ENCODE results near the gene PGM3.

PGM3 gene

DNA sequence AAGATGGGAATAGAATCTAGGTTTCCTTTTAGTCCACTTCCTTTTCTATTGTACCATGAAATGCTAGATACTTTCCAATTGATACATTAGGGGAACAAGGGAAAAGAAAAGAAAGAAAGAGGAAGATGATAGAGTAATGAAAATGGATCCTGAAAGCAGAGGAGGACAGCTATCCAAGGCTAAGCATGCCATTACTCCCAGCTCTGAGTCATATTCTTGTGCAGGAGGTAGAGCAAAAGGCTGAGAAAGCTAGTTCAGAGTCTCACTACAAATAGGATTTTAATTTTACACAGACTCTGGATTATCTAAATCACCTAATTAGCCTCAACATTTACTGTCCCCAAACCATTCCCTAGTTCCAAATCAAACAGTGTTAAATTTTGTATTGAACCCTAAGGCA lies 23.7 kb upstream of the PGM3 start:
- H4K8ac ChIP-seq (ENCODE audit: low read depth, low read length), result no peak overlapping the region
- no peaks in the 10 kb centered on the region for H3K4me1 ChIP-seq (ENCODE audit: control insufficient read depth in 2 of 2, insufficient read depth in 1 of 2, low read depth in 1 of 2, low read length in 2 of 2)
- H2BK12ac ChIP-seq (ENCODE audit: low read length), result no peak overlapping the region
- no peak for DNase-seq (ENCODE audit: low spot score)
- no peak overlapping the region for H3K23ac ChIP-seq (ENCODE audit: low read depth, low read length, poor library complexity)
- no peak overlapping the region for H2AK5ac ChIP-seq (ENCODE audit: low read depth, low read length)
- no peak overlapping the region for H2AFZ ChIP-seq (ENCODE audit: low read length)
- no peak overlapping the region for H3K14ac ChIP-seq (ENCODE audit: low read length)
- H2BK5ac ChIP-seq (ENCODE audit: low read length), result no peak overlapping the region
- no peaks in the 10 kb centered on the region for H3K9me3 ChIP-seq (replicated peaks in 1 of 2; ENCODE audit: control insufficient read depth in 2 of 2, insufficient read depth in 1 of 2, low read depth in 1 of 2, low read length in 2 of 2)
- H3K4me2 ChIP-seq (ENCODE audit: insufficient read depth, low read length, poor library complexity, severe bottlenecking), result no peak overlapping the region
- no peak overlapping the region for H3K4ac ChIP-seq (ENCODE audit: low read length)
- no peaks in the 10 kb centered on the region for H3K36me3 ChIP-seq (replicated peaks in 1 of 2; ENCODE audit: control insufficient read depth in 2 of 2, insufficient read depth in 2 of 2, low read length in 2 of 2)
- no peak overlapping the region for H2BK120ac ChIP-seq (ENCODE audit: low read depth, low read length)
- H3K9ac ChIP-seq (ENCODE audit: low read depth, low read length, poor library complexity), result no peak overlapping the region
- no peak overlapping the region for H3K27ac ChIP-seq (replicated peaks; ENCODE audit: low read length)
- H3K27me3 ChIP-seq (ENCODE audit: control insufficient read depth in 3 of 3, insufficient read depth in 3 of 3, low read depth in 1 of 3, low read length in 3 of 3), result peaks cover 0 to 31% (median 0%) of the 10 kb centered on the region in 3 experiments
- no peak overlapping the region for H3K18ac ChIP-seq (ENCODE audit: low read length)
- no peak overlapping the region for H2BK15ac ChIP-seq (ENCODE audit: low read length)
- no peaks in the 10 kb centered on the region for H3K79me1 ChIP-seq (ENCODE audit: low read depth, low read length)
- no peak overlapping the region for H3K4me3 ChIP-seq (ENCODE audit: low read length in 2 of 2)
- no peak overlapping the region for H4K91ac ChIP-seq (ENCODE audit: low read depth, low read length, poor library complexity)

DNA sequence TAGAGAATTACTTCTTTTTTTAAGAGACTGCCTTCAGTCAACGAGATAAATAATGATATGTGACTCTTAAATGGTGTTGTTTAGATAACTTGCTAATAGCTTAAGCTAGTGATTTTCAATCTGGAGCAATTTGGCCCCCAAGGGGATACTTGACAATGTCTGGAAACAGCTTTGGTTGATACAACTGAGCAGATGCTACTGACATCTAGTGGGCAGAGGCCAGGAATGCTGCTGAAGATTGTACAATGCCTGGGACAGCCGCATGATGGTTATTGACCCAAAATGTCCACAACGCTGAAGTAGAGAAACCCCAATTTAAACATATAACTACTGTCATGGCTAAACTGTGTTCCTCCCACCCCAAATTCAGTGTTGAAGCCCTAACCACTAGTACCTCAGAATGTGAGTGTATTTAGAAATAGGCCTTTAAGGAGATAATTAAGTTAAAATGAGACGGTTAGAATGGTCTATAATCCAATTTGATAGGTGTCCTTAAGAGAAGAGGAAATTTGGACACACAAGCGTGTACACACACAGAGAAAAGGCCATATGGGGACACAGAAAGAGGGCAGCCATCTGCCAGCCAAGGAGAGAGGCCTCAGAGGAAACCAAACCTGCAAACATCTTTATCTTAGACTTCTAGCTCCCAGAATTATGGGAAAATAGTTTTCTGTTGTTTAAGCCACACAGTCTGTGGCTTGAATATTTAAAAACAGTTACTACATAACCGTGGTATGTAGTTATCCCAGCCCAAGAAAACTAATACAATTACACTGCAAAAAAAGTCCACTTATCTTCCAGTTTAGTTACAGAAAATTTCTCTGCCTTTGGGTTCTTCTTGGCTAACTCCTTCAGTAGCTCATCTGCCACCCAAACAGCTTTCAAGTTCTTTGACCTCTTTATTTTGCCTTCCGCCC lies 22.3 kb upstream of the PGM3 start:
- no peak overlapping the region for H3K23ac ChIP-seq (ENCODE audit: low read depth, low read length, poor library complexity)
- H4K91ac ChIP-seq (ENCODE audit: low read depth, low read length, poor library complexity), result no peak overlapping the region
- no peaks in the 10 kb centered on the region for H3K4me1 ChIP-seq (ENCODE audit: control insufficient read depth in 2 of 2, insufficient read depth in 1 of 2, low read depth in 1 of 2, low read length in 2 of 2)
- H3K4ac ChIP-seq (ENCODE audit: low read length), result no peak overlapping the region
- H3K4me2 ChIP-seq (ENCODE audit: insufficient read depth, low read length, poor library complexity, severe bottlenecking), result no peak overlapping the region
- H2AK5ac ChIP-seq (ENCODE audit: low read depth, low read length), result no peak overlapping the region
- H3K27ac ChIP-seq (replicated peaks; ENCODE audit: low read length), result no peak overlapping the region
- H3K18ac ChIP-seq (ENCODE audit: low read length), result no peak overlapping the region
- no CpG with 5 or more reads among the region's 7 CpGs for WGBS, 2 donors (ENCODE audit: extremely low coverage in 2 of 2, insufficient read length in 2 of 2, insufficient replicate concordance in 1 of 2)
- no peaks in the 10 kb centered on the region for H3K79me1 ChIP-seq (ENCODE audit: low read depth, low read length)
- no peak overlapping the region for H2BK120ac ChIP-seq (ENCODE audit: low read depth, low read length)
- H4K8ac ChIP-seq (ENCODE audit: low read depth, low read length), result no peak overlapping the region
- H3K9ac ChIP-seq (ENCODE audit: low read depth, low read length, poor library complexity), result no peak overlapping the region
- no peak overlapping the region for H3K4me3 ChIP-seq (ENCODE audit: low read length in 2 of 2)
- no peaks in the 10 kb centered on the region for H3K9me3 ChIP-seq (replicated peaks in 1 of 2; ENCODE audit: control insufficient read depth in 2 of 2, insufficient read depth in 1 of 2, low read depth in 1 of 2, low read length in 2 of 2)
- no peak overlapping the region for H2BK12ac ChIP-seq (ENCODE audit: low read length)
- H3K14ac ChIP-seq (ENCODE audit: low read length), result no peak overlapping the region
- H3K27me3 ChIP-seq (ENCODE audit: control insufficient read depth in 3 of 3, insufficient read depth in 3 of 3, low read depth in 1 of 3, low read length in 3 of 3), result peaks cover 0 to 40% (median 0%) of the 10 kb centered on the region in 3 experiments
- DNase-seq (ENCODE audit: low spot score), result peak; percentile 48
- peak overlapping the region; percentile 80 for H2AFZ ChIP-seq (ENCODE audit: low read length)
- H2BK5ac ChIP-seq (ENCODE audit: low read length), result no peak overlapping the region
- no peak overlapping the region for H2BK15ac ChIP-seq (ENCODE audit: low read length)
- no peaks in the 10 kb centered on the region for H3K36me3 ChIP-seq (replicated peaks in 1 of 2; ENCODE audit: control insufficient read depth in 2 of 2, insufficient read depth in 2 of 2, low read length in 2 of 2)

DNA sequence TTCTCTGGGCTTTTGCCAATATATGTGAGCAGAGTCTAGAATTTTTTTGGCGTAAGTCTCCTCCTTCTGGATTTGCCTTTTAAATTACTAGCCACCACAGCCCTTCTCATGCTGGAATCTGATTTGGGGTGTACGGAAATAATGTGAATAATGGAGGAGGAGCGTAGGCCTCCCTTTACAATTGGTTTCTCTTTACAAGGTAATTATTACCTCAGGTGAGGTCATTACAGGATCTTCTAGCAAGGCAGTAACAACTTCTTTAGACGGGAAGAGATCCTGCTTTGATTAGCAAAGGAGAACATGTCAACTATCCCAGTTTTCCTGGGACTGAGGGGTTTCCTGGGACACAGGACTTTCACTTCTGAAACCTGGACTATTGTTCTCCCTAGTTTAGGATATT lies 9.0 kb upstream of the PGM3 start:
- Histone ChIP-seq H3K27me3 (ENCODE audit: control insufficient read depth in 3 of 3, insufficient read depth in 3 of 3, low read depth in 1 of 3, low read length in 3 of 3) (no peaks in the 10 kb centered on the region), H3K4me2 (ENCODE audit: insufficient read depth, low read length, poor library complexity, severe bottlenecking) (no peak overlapping the region), H2AFZ (ENCODE audit: low read length) (no peak overlapping the region), H3K4ac (ENCODE audit: low read length) (no peak overlapping the region), H3K23ac (ENCODE audit: low read depth, low read length, poor library complexity) (no peak overlapping the region), H3K79me1 (ENCODE audit: low read depth, low read length) (no peaks in the 10 kb centered on the region), H3K4me1 (ENCODE audit: control insufficient read depth in 2 of 2, insufficient read depth in 1 of 2, low read depth in 1 of 2, low read length in 2 of 2) (no peaks in the 10 kb centered on the region), H3K36me3 (replicated peaks in 1 of 2; ENCODE audit: control insufficient read depth in 2 of 2, insufficient read depth in 2 of 2, low read length in 2 of 2) (peaks cover 2 to 7% of the 10 kb centered on the region in 2 donors), H3K9me3 (replicated peaks in 1 of 2; ENCODE audit: control insufficient read depth in 2 of 2, insufficient read depth in 1 of 2, low read depth in 1 of 2, low read length in 2 of 2) (no peaks in the 10 kb centered on the region), H4K8ac (ENCODE audit: low read depth, low read length) (no peak overlapping the region), H3K4me3 (ENCODE audit: low read length in 2 of 2) (no peak overlapping the region), H2BK15ac (ENCODE audit: low read length) (no peak overlapping the region), H2AK5ac (ENCODE audit: low read depth, low read length) (no peak overlapping the region), H3K27ac (replicated peaks; ENCODE audit: low read length) (no peak overlapping the region), H2BK120ac (ENCODE audit: low read depth, low read length) (no peak overlapping the region), H3K9ac (ENCODE audit: low read depth, low read length, poor library complexity) (no peak overlapping the region), H3K14ac (ENCODE audit: low read length) (no peak overlapping the region), H4K91ac (ENCODE audit: low read depth, low read length, poor library complexity) (no peak overlapping the region), H2BK12ac (ENCODE audit: low read length) (no peak overlapping the region), H2BK5ac (ENCODE audit: low read length) (no peak overlapping the region), H3K18ac (ENCODE audit: low read length) (no peak overlapping the region)
- DNase-seq (ENCODE audit: low spot score), result no peak
- WGBS, 2 donors (ENCODE audit: extremely low coverage in 2 of 2, insufficient read length in 2 of 2, insufficient replicate concordance in 1 of 2), result no CpG with 5 or more reads among the region's 4 CpGs

DNA sequence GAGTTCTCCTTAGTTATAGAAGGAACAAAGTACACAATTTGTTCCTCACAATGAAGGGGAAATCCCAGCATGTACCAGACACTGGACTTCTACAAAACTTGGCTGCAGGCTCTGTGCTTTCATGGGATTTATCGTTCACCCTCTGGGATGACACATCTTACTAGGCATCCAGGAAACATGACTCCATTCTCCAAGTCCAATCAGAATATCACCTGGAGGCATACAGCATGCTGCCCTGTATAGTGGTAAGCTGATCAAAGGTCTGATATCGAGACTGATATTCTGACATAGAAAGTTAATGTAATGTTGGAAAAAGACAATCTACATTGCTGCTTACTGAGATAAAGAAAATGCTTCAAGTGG lies 6.8 kb upstream of the PGM3 start:
- no peak overlapping the region for H3K23ac ChIP-seq (ENCODE audit: low read depth, low read length, poor library complexity)
- H3K4me2 ChIP-seq (ENCODE audit: insufficient read depth, low read length, poor library complexity, severe bottlenecking), result no peak overlapping the region
- H2BK5ac ChIP-seq (ENCODE audit: low read length), result no peak overlapping the region
- no peak overlapping the region for H3K4me3 ChIP-seq (ENCODE audit: low read length in 2 of 2)
- no peak overlapping the region for H2BK12ac ChIP-seq (ENCODE audit: low read length)
- no peak overlapping the region for H3K9ac ChIP-seq (ENCODE audit: low read depth, low read length, poor library complexity)
- H3K36me3 ChIP-seq (replicated peaks in 1 of 2; ENCODE audit: control insufficient read depth in 2 of 2, insufficient read depth in 2 of 2, low read length in 2 of 2), result peaks cover 6 to 29% of the 10 kb centered on the region in 2 donors
- DNase-seq (ENCODE audit: low spot score), result no peak
- WGBS, 2 donors (ENCODE audit: extremely low coverage in 2 of 2, insufficient read length in 2 of 2, insufficient replicate concordance in 1 of 2), result no CpG with 5 or more reads among the region's 2 CpGs
- no peak overlapping the region for H3K14ac ChIP-seq (ENCODE audit: low read length)
- no peak overlapping the region for H4K91ac ChIP-seq (ENCODE audit: low read depth, low read length, poor library complexity)
- H3K79me1 ChIP-seq (ENCODE audit: low read depth, low read length), result no peaks in the 10 kb centered on the region
- no peak overlapping the region for H4K8ac ChIP-seq (ENCODE audit: low read depth, low read length)
- H2AK5ac ChIP-seq (ENCODE audit: low read depth, low read length), result no peak overlapping the region
- H3K18ac ChIP-seq (ENCODE audit: low read length), result no peak overlapping the region
- H3K4ac ChIP-seq (ENCODE audit: low read length), result no peak overlapping the region
- no peak overlapping the region for H2BK15ac ChIP-seq (ENCODE audit: low read length)
- no peaks in the 10 kb centered on the region for H3K9me3 ChIP-seq (replicated peaks in 1 of 2; ENCODE audit: control insufficient read depth in 2 of 2, insufficient read depth in 1 of 2, low read depth in 1 of 2, low read length in 2 of 2)
- H3K27me3 ChIP-seq (ENCODE audit: control insufficient read depth in 3 of 3, insufficient read depth in 3 of 3, low read depth in 1 of 3, low read length in 3 of 3), result no peaks in the 10 kb centered on the region
- no peak overlapping the region for H3K27ac ChIP-seq (replicated peaks; ENCODE audit: low read length)
- no peak overlapping the region for H2AFZ ChIP-seq (ENCODE audit: low read length)
- no peak overlapping the region for H2BK120ac ChIP-seq (ENCODE audit: low read depth, low read length)
- no peaks in the 10 kb centered on the region for H3K4me1 ChIP-seq (ENCODE audit: control insufficient read depth in 2 of 2, insufficient read depth in 1 of 2, low read depth in 1 of 2, low read length in 2 of 2)
